Stimulated activated CD4-positive, alpha-beta T cell treated with anti-CD3 and anti-CD28 coated beads, TNF-alpha, amount 100 ng/mL, for 24 hours (primary cell): ENCODE measurements around the gene EPB41L5.
"Not testable (repeated sequence)": the region's sequence is repeated elsewhere in the genome, so short reads cannot be mapped to it uniquely, and the experiment has no call there.

Source experiments
- DNase-seq, 3 experiments: peaks; one replicate each; pipeline ENCODE4 v3.0.0-alpha.2; 2020; ENCODE audit warnings: low read depth in 3 of 3

Gene EPB41L5

GRCh38 chr2:120199817-120200459, 187.1 kb downstream of the EPB41L5 start:
- DNase-seq, result not testable (repeated sequence)

DNA sequence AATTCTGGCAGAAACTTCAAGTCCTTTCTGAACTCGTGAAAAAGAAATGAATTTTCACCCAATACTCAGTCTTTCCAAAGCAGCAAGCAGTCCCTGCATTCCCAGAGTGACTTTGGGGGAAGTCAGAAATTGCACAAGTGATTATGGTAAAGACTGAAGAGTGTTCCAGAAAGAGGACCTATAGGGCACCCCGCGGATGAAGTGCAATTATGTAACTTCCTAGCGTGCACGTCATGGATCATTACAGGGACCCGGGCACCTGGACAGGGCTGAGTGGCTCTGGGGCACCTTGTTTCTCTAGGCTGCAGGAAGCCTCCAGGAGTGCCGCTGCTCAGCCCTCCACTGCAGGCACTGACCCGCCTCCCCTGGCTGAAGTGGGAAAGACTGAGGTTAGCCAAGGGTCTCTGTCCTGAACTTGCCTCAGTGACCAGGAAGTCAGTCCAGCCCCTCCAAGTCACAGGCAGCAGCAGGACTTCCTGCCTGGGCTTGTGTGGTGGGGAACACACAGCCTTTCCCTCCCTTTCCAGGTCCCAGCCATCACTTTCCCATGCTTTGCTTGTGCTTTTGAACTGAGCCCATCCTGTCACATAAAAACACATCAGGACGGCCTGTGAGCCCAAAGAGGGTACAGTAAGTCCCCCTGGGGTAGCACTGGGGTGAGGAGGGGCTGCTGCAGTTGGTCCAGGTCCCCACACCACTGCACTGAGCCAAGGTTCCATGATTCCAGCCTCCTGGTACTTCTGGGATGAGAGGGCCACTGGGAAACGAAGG, 190.6 kb downstream of the EPB41L5 start:
- no peak for DNase-seq

DNA sequence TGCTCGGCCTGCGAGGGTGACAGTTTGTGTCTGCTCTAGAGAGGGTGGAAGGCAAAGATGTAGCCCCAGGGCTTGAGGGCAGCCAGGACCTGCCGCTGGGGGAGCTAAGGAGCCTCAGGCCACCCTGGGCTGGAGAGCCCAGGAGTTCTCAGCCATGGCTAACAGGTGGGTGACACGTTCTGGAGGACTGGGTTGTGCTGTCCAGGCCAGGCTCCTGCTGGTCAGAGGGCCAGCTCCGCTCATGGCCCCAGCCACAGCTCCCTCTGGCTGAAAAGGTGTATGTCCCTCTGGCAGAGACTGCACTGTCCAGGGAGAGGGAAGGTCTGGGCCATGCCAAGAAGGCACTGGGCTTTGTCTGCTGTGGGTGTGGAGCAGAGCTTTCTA, 191.1 kb downstream of the EPB41L5 start:
- no peak for DNase-seq

DNA sequence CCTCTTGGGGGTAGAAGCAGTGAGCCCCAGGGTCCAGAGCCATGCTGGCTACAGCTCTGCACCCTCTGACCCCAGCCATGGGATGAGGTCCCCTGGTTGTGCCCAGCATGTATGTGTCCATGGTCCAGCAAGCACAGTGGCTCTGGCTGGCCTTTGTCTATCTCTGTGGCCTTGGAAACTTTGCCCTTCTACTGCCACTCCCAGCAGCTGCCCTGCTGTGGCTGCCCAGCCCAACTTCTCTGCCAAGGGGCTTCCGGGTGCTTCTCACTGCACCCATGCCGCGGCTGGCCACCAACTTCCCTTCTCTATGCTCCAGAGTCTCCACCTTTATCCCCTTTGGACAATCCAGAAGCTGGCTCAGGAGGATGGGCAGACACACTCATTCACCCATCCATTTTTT, 191.5 kb downstream of the EPB41L5 start:
- DNase-seq, result no peak

DNA sequence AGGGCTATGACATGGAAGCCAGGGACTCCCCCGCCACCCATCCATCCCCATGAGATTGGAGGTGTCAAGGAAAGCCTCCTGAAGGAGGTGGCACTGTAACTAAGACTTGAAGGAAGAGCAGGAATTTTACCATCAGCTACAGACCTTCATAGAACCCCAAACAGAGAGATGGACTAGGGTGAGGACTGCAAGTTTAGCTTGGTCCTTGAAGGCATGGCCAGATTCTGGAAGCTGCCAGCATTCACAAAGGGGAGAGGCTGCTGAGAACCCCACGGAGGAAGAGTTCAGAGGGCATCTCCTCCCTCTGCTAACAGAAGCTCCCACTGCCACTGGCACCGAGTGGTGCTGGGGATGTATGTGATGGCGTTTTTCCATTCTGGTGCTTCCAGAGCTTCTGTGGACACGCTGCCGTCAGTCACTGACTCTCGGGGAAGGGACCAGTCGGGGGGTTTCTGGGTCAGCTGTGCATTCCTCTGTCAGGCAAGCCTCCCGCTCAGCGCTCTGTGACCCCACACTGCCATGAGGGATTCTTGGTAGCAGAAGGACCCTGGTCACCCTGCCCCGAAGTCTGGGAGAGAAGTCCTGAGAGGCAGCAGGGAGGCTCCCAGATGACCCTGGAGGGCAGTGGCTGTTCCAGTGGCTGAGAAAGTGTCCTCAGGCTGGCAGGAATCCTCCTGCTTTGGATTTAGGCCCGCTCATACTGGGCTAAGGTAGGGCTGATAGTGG, 192.2 kb downstream of the EPB41L5 start:
- DNase-seq, result no peak

DNA sequence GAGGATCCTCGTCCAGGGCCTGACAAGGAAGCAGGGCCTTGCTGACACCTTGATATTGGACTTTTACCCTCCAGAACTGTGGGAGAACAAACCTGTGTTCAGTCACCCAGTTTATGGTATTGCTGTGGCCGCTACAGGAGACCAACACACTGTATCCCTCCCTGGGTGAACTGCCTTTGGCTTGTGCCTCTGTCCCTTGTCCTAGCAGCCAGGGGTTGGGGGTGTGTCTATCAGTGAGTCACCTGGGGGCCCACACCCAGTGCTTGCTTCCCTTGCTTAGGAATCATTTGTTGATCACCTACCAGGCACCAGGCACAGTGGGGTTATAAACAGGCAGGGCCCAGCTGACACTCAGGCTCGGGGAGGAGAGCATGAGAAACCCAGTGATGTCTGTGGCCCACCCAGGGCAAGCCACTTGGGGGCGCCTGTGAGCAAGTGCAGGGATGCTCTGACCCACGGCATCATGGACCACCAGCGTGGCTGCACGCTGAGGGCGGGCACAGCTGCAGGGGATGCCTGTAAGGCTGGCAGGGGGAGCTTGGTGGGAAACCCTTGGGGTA, 193.2 kb downstream of the EPB41L5 start:
- DNase-seq, result peak in 1 of 3 experiments; percentile 42

DNA sequence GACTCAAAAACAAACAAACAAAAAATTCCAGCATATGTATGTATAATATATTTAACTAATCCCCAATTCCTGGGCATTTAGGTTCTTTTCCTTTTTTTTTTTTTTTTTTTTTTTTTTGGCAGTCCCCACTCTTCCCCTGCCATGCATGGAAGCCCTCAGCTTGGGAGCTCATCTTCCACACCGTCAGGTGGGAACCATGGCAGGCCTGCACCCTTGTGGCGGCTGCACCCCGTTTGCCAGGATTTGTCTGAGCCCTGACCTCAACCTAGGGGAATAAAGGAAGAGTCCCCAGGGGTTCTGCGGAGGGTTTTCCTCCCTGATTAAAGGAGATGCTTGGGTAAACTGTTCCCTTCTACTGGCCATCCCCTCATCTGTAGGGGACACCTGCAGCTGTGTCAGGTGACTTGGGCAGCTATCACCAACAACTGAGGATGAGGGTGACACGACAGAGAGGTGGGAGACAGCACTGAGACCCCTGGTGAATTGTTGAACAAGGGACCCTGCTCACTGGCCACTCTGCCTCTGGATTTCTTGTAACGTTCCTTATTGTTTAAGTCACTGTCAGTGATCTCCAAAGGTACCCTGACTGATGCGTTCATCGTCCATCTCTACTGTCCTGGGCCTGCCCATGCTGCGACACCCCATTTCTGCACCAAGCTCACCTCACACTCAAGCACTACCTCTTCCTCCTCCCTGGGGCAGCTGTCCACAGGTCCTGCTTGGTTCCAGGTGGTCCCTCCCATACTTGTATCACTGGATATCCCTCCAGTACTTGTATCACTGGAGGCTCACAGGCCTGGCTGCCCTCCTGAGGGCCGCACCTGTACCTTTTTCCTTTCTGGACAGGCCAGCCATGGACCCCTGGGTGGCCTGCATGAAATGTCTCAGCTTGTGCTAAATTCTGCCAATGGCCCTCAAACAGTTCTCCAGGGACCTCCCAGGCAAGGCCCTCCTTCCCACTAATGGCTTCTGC, 195.8 kb downstream of the EPB41L5 start:
- DNase-seq, result no peak

DNA sequence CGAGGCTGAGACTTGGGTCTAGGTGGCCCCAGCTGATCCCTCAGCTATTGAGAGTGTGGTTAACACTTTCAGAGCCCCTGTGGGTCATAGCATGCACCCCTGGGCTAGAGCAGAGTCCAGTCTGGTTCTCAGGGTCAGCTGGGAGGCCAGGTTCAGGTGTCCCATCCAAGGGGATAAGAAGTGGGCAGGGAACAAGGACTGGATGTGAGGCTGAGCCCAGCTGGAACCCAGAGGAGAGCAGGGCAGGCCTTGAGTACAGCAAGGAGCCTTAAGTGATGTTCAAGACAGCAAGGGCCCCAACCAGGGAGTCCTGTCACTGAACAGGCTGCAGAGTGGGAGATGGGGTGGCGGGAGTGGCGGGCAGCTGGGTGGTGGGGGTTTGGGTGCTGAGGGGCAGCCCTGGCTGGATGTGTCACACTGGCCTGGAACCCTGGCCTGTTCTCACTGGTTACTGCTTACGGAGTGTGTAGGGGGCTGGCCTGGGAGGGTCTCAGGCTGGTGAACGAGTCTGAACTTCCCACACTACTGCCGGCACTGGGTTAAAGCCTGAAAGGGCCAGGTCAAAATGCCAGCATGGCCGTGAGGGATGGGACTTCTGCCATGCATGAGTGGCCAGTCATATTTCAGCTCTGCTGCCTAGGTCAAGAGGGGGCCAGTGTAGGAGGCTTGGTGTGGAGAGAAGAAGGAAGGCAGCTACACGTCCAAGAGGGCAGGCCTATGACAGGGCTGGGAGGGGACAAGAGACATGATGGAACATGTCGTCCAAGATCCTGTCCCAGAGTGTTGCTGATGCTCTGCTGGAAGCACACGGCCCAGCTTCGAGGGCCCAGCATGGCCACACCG, 196.8 kb downstream of the EPB41L5 start:
- no peak for DNase-seq

- no peak for DNase-seq
Measured at GRCh38 chr2:120210270-120210693, 197.4 kb downstream of the EPB41L5 start.

GRCh38 chr2:120218181-120218580, 205.3 kb downstream of the EPB41L5 start:
- DNase-seq, result no peak

DNA sequence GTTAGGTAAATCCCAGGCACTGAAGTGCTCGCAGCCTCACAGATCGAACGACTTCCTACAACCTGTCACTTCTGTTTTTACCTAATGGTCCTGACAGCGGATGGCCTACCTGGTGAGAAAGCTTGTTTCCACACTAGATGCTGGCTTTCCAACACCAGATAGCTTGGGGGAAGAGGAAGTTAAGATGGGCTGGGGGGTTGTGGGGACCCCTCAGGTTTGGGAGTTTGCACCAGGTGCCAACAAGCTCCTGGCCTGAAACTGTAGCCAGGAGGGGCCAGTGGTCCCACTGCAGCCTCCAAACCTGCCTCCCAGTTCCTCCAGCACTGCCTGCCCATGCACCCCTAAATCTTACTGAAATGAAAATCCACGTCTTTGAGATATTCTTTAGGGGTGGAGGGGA, 206.4 kb downstream of the EPB41L5 start:
- no peak for DNase-seq

DNA sequence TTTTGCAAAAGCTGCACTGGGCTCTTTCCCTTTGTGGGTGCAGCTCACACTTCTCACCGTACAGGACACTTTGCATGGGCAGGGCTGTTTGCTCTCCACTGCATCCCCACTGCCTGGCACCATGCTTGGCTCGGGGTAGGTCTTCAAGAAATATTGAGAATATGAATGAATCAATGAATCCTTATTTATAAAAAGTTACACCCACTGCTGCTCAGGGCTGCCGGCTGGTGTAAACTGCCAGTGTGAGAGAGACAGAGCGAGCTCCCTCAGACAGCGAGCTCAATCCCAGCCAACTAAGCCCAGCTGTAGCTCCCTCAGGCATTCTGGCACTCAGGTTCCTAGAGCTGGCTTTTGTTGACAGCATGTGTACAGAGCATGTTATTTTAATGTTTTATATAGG, 206.9 kb downstream of the EPB41L5 start:
- no peak for DNase-seq

DNA sequence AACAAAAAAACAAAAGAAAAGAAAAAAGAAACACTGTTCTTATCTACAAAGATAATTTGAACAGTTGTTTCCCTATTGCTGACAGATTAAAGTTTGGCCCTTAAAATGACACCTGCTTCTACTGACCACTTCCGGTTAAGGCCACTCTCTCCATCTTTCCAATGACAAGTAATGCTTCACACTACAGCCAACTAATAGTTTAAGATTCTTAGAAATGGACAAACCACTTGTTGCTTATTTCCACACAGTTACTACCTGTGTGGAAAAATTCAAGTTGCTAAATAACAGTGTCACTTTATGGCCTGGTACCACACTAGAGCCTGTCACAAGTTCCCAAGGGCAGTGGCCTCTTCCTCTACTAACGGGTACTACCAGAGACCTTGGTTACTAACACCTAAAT, 207.9 kb downstream of the EPB41L5 start:
- no peak for DNase-seq

DNA sequence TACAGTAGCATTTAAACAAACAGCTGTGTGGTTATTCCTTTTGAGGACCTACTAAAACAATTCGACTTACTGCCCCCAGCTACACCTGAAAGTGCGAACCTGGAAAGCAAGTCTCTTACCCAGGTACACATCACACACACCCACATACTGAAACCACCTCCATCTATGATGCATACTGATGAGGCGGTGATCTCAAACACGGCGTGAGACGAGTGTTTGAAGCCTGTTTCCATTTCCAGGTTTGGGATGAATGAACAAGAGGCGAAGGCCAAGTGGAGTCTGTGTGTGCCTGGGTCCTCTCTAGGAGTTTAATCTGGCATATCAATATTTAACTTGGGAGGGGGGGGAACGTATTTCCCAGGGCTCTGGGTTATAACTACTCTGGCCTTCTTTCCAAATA, 208.7 kb downstream of the EPB41L5 start:
- DNase-seq, result no peak

DNA sequence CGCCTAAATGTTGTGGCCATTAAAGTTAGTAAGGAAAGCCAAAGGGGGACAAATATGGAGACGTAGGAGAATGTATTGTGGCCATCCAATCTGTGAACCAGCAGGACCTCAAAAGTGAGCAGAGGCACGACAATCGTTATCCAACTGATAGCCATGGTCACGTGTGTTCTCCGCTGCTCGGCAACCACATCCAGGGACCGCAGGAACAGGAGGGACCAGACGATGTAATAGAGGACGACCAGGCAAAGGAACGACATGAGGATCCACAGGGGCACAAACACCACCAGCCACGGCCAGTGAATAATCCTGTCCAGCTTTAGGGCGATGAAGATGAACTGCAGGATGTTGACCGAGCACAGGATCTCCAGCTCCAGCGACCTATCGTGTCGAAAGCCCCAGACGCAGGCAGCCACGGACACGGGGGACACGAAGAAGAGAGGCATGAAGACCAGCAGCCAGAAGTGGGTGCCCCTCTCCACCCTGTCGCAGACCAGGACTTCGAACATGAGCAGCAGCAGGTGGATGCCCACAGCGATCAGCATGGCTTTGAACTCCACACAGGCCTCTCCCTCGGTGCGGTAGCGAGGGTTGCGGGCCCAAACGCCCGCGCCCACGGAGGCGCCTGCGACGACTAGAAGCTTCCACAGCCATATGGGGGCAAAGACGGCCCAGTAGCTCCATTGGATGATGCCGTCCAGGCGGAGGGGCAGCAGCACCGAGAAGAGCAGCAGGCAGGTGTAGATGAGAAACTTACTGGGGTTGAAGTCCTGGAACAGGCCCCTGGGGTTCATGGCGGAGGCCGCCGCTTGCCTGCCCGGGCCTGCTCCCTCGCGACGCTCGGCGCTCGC, 209.5 kb downstream of the EPB41L5 start:
- DNase-seq, result no peak

- DNase-seq, result peak; percentile 75 to 91 (median 89)
Measured at GRCh38 chr2:120223034-120223912, 210.4 kb downstream of the EPB41L5 start, which contains the start of gene TMEM185B. TMEM185B (minus strand) TSS chr2:120223400; CDS start chr2:120222976, 424 bp downstream.

DNA sequence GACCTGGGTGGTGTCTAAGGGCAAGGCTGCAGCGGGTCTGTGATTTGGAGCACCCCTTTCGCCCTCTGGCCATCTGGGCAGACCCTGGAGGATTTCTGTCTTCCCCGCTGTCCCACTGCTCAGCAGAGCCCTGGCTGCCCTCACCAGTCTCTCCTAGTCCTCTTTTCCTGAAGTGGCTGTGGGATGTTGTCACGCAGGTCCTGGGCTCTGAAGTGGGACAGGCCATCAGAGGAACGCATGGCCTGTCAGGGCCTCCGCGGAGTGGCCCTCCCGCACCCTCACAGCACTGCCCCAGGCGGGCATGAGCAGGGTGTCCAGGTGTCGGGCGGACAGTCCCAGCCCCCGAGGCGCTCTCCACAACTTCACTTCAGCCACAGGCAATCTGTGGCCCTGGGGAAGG, 211.4 kb downstream of the EPB41L5 start:
- no peak for DNase-seq
